ENCODE measurements around the gene LILRA1.
"Not testable (repeated sequence)": the region's sequence is repeated elsewhere in the genome, so short reads cannot be mapped to it uniquely, and the experiment has no call there.

LILRA1 gene

GRCh38 chr19:54593445-54593844, at the start of gene LILRA1:
LILRA1 (plus strand) TSS chr19:54593632; CDS start chr19:54594245, 613 bp downstream.
- DNase-seq: not testable (repeated sequence)

- DNase-seq: no peak
Observed at GRCh38 chr19:54548806-54549205, 44.6 kb upstream of the LILRA1 start.

GRCh38 chr19:54549224-54549623, 44.2 kb upstream of the LILRA1 start:
- DNase-seq: no peak

- no peak for DNase-seq
Observed at GRCh38 chr19:54551293-54551692, 42.1 kb upstream of the LILRA1 start.

- DNase-seq: no peak
Observed at GRCh38 chr19:54551950-54552912, 41.2 kb upstream of the LILRA1 start.

- DNase-seq: no peak
Observed at GRCh38 chr19:54552913-54553310, 40.5 kb upstream of the LILRA1 start.

- DNase-seq: no peak
Observed at GRCh38 chr19:54554006-54554405, 39.4 kb upstream of the LILRA1 start.

- no peak for DNase-seq
Observed at GRCh38 chr19:54554896-54555295, 38.5 kb upstream of the LILRA1 start.

- DNase-seq: no peak
Observed at GRCh38 chr19:54556194-54556593, 37.2 kb upstream of the LILRA1 start.

- DNase-seq: no peak
Observed at GRCh38 chr19:54558339-54558738, 35.1 kb upstream of the LILRA1 start.

- no peak for DNase-seq
Observed at GRCh38 chr19:54560881-54561385, 32.5 kb upstream of the LILRA1 start.

GRCh38 chr19:54561840-54562239, 31.6 kb upstream of the LILRA1 start:
- DNase-seq: no peak

GRCh38 chr19:54563206-54563605, 30.2 kb upstream of the LILRA1 start:
- not testable (repeated sequence) for DNase-seq

- no peak for DNase-seq
Observed at GRCh38 chr19:54570316-54570715, 23.1 kb upstream of the LILRA1 start.

GRCh38 chr19:54571715-54572615, 21.5 kb upstream of the LILRA1 start:
- not testable (repeated sequence) for DNase-seq

GRCh38 chr19:54572696-54573311, 20.6 kb upstream of the LILRA1 start:
- no peak for DNase-seq

- no peak for DNase-seq
Observed at GRCh38 chr19:54573330-54573872, 20.0 kb upstream of the LILRA1 start, which contains the start of gene LILRA2. LILRA2 (plus strand) TSS chr19:54573790; CDS start chr19:54573879, 89 bp downstream.

GRCh38 chr19:54574051-54574450, 19.4 kb upstream of the LILRA1 start:
- no peak for DNase-seq

- no peak for DNase-seq
Observed at GRCh38 chr19:54574527-54575056, 18.8 kb upstream of the LILRA1 start.

- DNase-seq: not testable (repeated sequence)
Observed at GRCh38 chr19:54575205-54575604, 18.2 kb upstream of the LILRA1 start.

- no peak for DNase-seq
Observed at GRCh38 chr19:54576411-54576976, 16.9 kb upstream of the LILRA1 start.

- no peak for DNase-seq
Observed at GRCh38 chr19:54577334-54577733, 16.1 kb upstream of the LILRA1 start.
